Stimulated activated naive B cell treated with anti-CD40 and anti-IgM and Interleukin-4, amounts not matched to agents 10 μg/mL and 1 μg/mL and 100 μg/mL, for 72 hours (primary cell): Measurements from ENCODE around the gene CCDC175.
A peak's percentile ranks its signal among the peaks of the same experiment; 100 is the strongest.

Source experiments
- ATAC-seq, 2 donors: fragments of 150-1000 bp; cut with Tn5 transposase; replicated peaks; 2 replicates each; pipeline ENCODE4 v1.10.0; 2021; ENCODE audit warnings: moderate library complexity in 1 of 2
- DNase-seq: peaks from one replicate; pipeline ENCODE4 v3.0.0; 2021
- H3K27ac Mint-ChIP-seq: one replicate; pipeline ENCODE4 v1.8.0; 2022; ENCODE audit warnings: mild to moderate bottlenecking, mixed read lengths
- H3K27me3 Mint-ChIP-seq, 2 donors: one replicate each; pipeline ENCODE4 v1.8.0; 2022; ENCODE audit warnings: mixed read lengths in 2 of 2
- H3K36me3 Mint-ChIP-seq, 2 donors: one replicate each; pipeline ENCODE4 v1.8.0; 2022; ENCODE audit warnings: mixed read lengths in 2 of 2, mild to moderate bottlenecking in 1 of 2
- H3K4me1 Mint-ChIP-seq, 2 donors: one replicate each; pipeline ENCODE4 v1.8.0; 2022; ENCODE audit warnings: mixed read lengths in 2 of 2, mild to moderate bottlenecking in 1 of 2
- H3K4me3 Mint-ChIP-seq, 2 donors: one replicate each; pipeline ENCODE4 v1.8.0; 2022; ENCODE audit warnings: mild to moderate bottlenecking in 2 of 2, mixed read lengths in 2 of 2, moderate library complexity in 1 of 2
- H3K9me3 Mint-ChIP-seq, 2 donors: one replicate each; pipeline ENCODE4 v1.8.0; 2022; ENCODE audit warnings: mixed read lengths in 2 of 2, mild to moderate bottlenecking in 1 of 2

The CCDC175 gene

DNA sequence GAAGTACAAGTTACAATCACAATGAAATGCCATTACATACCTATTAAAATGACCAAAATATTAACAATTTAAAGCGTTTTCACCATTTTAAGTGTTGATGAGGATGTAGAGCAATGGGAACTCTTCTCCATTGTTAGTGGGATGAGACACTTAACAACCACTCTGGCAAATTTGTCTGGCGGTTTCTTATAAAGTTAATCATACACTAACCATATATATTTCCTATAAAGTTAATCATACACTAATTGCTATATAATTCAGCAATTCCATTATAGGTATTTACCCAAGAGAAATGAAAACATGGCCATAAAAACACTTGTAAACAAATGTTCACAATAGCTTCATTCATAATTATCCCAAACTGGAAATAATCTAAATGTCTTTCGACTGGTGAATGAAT is 56.4 kb downstream of the CCDC175 start:
- Mint-ChIP-seq H3K36me3 (no peaks in the 10 kb centered on the region), H3K27ac (no peak overlapping the region), H3K4me3 (no peak overlapping the region), H3K9me3 (no peaks in the 10 kb centered on the region), H3K27me3 (peaks cover 7 to 9% of the 10 kb centered on the region in 2 donors), H3K4me1 (no peaks in the 10 kb centered on the region)
- ATAC-seq (no peak), DNase-seq (no peak)

DNA sequence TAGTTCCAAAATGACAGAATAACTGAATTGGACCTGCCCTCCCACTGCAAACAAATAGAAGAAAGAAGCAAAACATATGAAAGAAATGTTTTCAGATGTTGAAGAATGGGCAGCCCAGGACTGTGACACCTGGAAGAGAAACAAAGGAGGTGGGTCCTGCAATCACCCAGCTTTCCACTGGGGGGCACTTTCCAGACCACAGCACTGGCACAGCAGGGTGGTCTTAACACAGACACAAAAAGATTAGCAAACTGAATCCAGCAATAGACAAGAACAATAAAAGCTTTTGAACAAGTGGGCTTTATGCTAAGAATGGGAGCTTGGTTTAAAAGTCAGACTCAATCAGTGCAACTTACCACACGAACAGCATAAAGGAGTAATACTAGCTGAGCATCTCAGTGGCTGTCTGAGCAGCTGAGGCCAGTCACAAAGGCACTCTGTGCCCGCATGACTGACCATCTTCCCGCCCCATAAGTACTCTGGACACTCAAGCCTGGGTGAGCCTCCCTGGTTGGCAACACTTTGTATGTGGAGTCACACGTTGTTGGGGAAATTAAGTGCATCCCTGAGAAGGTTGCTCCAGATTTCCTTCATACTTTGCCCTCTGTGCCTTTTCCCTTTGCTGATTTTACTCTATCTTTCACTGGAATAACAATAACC is 64.6 kb downstream of the CCDC175 start:
- no peak overlapping the region for H3K27ac Mint-ChIP-seq
- no peak overlapping the region for H3K4me3 Mint-ChIP-seq
- peaks cover 2% of the 10 kb centered on the region in 2 donors for H3K36me3 Mint-ChIP-seq
- peaks cover 4 to 34% of the 10 kb centered on the region in 2 donors for H3K27me3 Mint-ChIP-seq
- DNase-seq, result no peak
- H3K9me3 Mint-ChIP-seq, result peaks cover 0 to 2% of the 10 kb centered on the region in 2 donors
- ATAC-seq, result peak; percentile 48 to 55
- no peaks in the 10 kb centered on the region for H3K4me1 Mint-ChIP-seq

DNA sequence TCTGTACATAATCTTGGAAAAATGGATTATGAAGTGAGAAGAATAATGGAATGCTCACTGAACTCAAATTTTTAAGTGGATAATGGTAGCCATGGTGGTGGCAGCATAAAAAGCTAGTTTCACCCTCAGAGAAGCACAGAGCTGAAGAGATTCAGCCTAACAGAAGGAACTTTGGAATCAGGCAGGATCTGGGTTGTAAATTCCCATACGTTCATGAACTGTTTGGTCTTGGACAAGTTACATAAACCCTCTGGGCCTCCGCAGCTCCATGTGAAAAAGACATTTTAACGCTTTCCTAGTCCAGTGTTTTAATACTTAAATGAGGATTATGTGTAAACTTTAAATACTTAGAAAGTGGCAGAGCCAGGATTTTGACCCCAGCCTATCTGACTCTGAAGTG is 65.6 kb downstream of the CCDC175 start:
- ATAC-seq (no peak), DNase-seq (no peak)
- H3K27me3 Mint-ChIP-seq, result peaks cover 4 to 30% of the 10 kb centered on the region in 2 donors
- no peak overlapping the region for H3K27ac Mint-ChIP-seq
- no peaks in the 10 kb centered on the region for H3K4me1 Mint-ChIP-seq
- peaks cover 0 to 2% of the 10 kb centered on the region in 2 donors for H3K9me3 Mint-ChIP-seq
- H3K36me3 Mint-ChIP-seq, result peaks cover 3% of the 10 kb centered on the region in 2 donors
- H3K4me3 Mint-ChIP-seq, result no peak overlapping the region

DNA sequence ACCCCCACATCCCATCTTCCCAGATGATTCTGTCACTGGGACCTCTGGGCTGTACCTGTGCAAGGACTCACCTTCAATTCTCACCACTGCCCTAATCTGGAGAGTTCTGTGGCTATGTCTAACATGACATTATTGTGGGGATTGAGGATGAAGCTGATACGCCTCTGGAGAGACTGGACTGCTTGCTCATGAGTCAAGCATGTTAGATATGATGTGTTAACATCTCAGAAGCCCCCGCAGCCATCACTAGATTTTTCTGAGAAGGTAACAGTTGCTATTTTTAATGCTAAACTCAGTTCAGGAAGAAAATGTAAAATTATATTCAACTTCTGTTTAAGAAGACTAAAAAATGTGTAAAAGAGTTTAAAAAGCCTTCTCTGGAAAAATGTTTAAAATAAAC is 66.6 kb downstream of the CCDC175 start:
- peaks cover 0 to 2% of the 10 kb centered on the region in 2 donors for H3K9me3 Mint-ChIP-seq
- H3K27me3 Mint-ChIP-seq, result peaks cover 4 to 23% of the 10 kb centered on the region in 2 donors
- ATAC-seq, result no peak
- H3K27ac Mint-ChIP-seq, result no peak overlapping the region
- peaks cover 3% of the 10 kb centered on the region in 2 donors for H3K36me3 Mint-ChIP-seq
- H3K4me1 Mint-ChIP-seq, result no peaks in the 10 kb centered on the region
- DNase-seq, result no peak
- H3K4me3 Mint-ChIP-seq, result no peak overlapping the region

DNA sequence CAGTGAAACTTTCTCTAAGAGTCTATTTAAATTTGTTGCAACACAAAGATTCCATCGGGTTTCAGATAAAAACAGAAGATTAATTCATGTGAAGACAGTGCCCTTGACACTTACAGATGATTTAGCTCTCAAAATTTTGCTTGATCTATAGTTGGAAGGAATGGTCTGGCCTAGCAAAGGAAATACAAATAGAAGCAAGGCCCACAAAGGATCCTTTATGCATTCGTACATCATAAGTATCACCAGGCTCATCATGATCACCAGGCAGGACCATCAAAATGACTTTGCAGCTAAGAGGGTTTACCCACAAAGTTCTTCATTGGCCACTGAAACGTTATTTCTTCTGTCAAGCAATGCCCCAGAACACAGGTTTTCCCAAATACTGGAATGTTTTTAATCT is 67.5 kb downstream of the CCDC175 start:
- Mint-ChIP-seq H3K9me3 (no peaks in the 10 kb centered on the region), H3K4me3 (no peak overlapping the region), H3K4me1 (no peaks in the 10 kb centered on the region), H3K27ac (no peak overlapping the region), H3K36me3 (peaks cover 3 to 5% of the 10 kb centered on the region in 2 donors), H3K27me3 (peaks cover 4 to 14% of the 10 kb centered on the region in 2 donors)
- no peak for DNase-seq
- no peak for ATAC-seq

DNA sequence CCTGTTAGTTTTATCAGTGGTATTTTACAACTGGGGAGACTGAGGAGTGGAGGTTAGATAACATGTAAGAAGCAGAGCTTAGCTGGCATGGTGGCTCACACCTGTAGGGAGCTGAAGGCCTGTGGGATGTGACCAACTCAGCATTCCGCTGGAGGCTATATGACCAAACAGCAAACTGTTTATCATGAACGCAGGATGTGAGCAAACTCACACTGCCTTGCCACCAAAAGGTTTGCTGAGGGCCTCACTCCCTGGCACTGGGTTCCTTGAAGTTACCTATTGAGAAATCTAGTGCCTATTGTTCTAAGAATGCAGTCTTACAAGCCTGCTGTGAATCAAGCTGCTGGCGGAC is 68.9 kb downstream of the CCDC175 start:
- Mint-ChIP-seq H3K36me3 (peaks cover 3 to 9% of the 10 kb centered on the region in 2 donors), H3K27me3 (peaks cover 0 to 5% of the 10 kb centered on the region in 2 donors), H3K9me3 (no peaks in the 10 kb centered on the region), H3K27ac (no peak overlapping the region), H3K4me3 (no peak overlapping the region), H3K4me1 (no peaks in the 10 kb centered on the region)
- ATAC-seq, result no peak
- DNase-seq, result no peak

DNA sequence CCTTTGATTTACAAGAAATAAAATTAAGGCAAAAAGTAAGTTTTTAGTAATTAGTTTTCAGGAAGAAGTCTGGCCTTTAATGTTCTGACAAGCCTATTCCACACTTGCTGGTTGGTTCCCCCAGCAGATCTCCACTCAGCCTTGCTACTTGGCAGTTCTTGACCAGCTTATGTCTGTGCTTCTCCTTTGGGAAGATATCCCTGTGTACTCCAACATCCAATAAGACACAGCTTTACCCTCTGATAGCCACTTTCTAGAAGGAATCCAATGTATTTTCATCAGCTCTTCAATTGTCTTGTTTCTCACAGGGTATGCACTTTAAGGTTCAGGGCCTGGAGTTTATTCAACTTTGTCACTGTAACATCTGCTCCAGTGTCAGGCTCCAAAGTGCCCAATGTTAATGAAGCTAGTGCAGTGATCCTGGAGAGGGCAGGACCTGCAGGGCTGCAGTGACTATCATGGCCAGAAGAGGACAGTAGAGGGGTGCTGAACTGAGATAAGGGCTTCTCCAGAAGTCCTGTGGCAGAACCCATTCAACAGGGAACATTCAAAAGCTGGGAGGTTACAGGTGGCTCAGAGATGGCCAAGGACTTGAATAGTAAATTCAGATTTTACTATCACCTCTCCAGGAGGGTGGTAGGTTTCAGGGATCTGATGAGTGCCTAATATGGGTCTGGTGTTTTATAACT is 69.4 kb downstream of the CCDC175 start:
- H3K27me3 Mint-ChIP-seq, result peaks cover 0 to 5% of the 10 kb centered on the region in 2 donors
- H3K27ac Mint-ChIP-seq, result no peak overlapping the region
- H3K9me3 Mint-ChIP-seq, result no peaks in the 10 kb centered on the region
- peak; percentile 82 to 85 for ATAC-seq
- H3K36me3 Mint-ChIP-seq, result peaks cover 3 to 12% of the 10 kb centered on the region in 2 donors
- no peak overlapping the region for H3K4me3 Mint-ChIP-seq
- DNase-seq, result peak; percentile 33
- H3K4me1 Mint-ChIP-seq, result no peaks in the 10 kb centered on the region

DNA sequence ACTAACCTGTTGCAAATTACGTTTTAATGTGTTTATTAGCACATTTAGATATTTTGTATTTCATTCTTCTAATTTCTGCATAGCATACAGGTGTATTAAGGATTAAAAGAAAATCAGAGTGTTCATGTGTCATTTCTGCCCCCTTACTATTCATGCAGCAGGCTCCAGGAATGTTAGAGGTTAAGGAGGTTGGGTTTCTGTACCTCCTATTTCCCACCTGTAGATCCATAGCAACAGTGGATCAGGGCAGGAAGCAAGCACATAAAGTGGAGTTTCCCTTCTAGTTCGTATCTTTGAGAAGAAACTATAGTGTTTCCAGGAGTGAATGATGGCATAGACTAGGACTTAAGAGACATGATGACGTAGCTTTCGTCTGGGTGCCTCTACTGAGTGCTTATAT is 73.4 kb downstream of the CCDC175 start:
- DNase-seq (no peak), ATAC-seq (no peak)
- peaks cover 3 to 13% of the 10 kb centered on the region in 2 donors for H3K36me3 Mint-ChIP-seq
- no peak overlapping the region for H3K4me3 Mint-ChIP-seq
- H3K27ac Mint-ChIP-seq, result no peak overlapping the region
- H3K4me1 Mint-ChIP-seq, result no peaks in the 10 kb centered on the region
- H3K9me3 Mint-ChIP-seq, result no peaks in the 10 kb centered on the region
- H3K27me3 Mint-ChIP-seq, result no peaks in the 10 kb centered on the region

DNA sequence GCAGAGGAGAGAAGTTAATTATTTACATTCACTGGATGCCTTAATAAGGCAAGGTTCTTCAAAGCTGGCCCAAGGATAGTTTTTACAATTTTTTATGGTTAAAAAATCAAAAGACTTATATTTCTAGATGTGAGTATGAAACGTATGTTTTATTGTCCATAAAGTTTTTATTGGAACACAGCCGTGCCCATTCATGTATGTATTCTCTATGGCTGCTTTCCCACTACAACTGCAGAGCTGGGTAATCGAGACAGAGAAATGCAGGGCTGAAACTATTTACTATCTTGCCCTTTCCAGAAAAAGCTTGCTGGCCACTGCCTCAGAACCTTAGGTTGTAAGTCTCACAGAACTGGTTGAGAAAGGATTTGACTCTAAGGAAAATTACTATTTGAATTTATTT is 75.9 kb downstream of the CCDC175 start:
- no peaks in the 10 kb centered on the region for H3K4me1 Mint-ChIP-seq
- H3K4me3 Mint-ChIP-seq, result no peak overlapping the region
- H3K36me3 Mint-ChIP-seq, result peaks cover 7 to 22% of the 10 kb centered on the region in 2 donors
- no peaks in the 10 kb centered on the region for H3K27me3 Mint-ChIP-seq
- no peaks in the 10 kb centered on the region for H3K9me3 Mint-ChIP-seq
- DNase-seq (no peak), ATAC-seq (no peak)
- H3K27ac Mint-ChIP-seq, result no peak overlapping the region

DNA sequence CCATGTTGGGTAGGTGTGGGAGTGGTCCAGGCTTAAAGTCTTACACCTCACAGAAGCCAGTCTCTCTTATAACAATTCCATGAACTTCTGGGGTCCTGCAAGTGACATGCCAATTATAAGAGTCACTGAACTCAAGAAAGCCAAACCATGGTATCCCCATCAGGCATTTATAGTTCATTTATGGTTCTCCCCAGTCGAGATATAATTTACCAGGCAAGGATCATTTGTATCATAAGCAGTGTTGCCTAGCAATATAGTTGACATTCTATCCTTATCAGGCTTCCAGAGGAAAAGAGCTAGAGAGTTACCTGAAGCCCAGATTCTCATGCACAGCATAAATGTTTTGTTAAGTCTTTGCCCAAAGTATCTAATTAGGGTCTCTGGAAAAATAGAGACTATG is 84.2 kb downstream of the CCDC175 start:
- Mint-ChIP-seq H3K4me1 (peaks cover 11 to 22% of the 10 kb centered on the region in 2 donors), H3K4me3 (no peak overlapping the region), H3K27me3 (no peaks in the 10 kb centered on the region), H3K27ac (no peak overlapping the region), H3K36me3 (peaks cover 56 to 65% of the 10 kb centered on the region in 2 donors), H3K9me3 (no peaks in the 10 kb centered on the region)
- ATAC-seq (no peak), DNase-seq (no peak)

DNA sequence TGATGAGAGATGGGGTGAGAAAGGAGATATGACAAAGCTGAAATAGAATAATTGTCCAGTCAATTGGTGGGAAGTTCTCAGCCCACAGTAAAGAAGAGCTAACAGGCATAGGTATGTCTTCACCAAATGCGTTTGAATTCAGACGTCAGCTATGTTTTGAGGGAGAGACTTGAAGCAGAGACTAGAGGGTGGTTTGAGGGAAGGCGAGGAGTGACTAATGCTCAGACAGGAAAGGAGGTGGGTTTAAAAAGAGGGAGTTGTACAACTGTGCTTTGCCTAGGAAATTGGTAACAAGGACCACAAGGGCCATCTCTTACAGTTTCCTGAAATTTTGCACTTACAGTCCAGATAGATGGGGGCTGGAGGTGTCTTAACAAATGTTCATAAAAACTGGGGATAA is 85.9 kb downstream of the CCDC175 start:
- H3K36me3 Mint-ChIP-seq, result peaks cover 50 to 57% of the 10 kb centered on the region in 2 donors
- ATAC-seq, result no peak
- no peaks in the 10 kb centered on the region for H3K27me3 Mint-ChIP-seq
- DNase-seq, result no peak
- no peaks in the 10 kb centered on the region for H3K9me3 Mint-ChIP-seq
- no peak overlapping the region for H3K4me3 Mint-ChIP-seq
- no peak overlapping the region for H3K27ac Mint-ChIP-seq
- peaks cover 12 to 24% of the 10 kb centered on the region in 2 donors for H3K4me1 Mint-ChIP-seq

DNA sequence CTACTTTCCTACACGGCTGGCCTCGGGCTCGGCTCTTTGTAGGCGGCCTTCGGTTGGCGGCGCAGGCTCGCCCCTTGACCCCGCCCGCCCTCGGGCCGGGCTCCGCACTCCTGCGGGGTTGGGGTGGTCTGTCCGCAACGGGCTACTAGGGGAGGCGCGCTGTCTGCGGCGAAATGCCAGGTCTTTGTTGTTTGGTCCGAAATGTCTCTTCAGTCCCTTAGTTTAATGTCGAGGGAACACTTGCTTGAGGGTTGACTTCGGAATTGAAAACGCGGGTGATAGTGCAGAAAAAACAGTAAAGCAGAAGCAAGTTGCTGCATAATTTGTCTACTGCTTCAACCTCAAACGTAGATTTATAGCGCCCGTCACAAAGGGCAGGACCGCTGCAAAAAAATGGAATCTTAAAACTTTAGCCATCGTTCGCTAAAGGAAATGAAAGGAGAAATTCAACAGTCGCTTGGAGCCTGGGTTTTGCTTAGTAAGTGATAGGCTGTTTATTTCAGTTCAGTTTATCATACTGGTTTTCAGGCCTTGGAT is 91.9 kb downstream of the CCDC175 start:
- Mint-ChIP-seq H3K9me3 (no peaks in the 10 kb centered on the region), H3K27me3 (no peaks in the 10 kb centered on the region), H3K4me3 (peak overlapping the region; percentile 90 to 94), H3K36me3 (peaks cover 12 to 27% of the 10 kb centered on the region in 2 donors), H3K27ac (peak overlapping the region; percentile 95), H3K4me1 (peaks cover 34 to 57% of the 10 kb centered on the region in 2 donors)
- DNase-seq (no peak), ATAC-seq (peak; percentile 59 to 60)

DNA sequence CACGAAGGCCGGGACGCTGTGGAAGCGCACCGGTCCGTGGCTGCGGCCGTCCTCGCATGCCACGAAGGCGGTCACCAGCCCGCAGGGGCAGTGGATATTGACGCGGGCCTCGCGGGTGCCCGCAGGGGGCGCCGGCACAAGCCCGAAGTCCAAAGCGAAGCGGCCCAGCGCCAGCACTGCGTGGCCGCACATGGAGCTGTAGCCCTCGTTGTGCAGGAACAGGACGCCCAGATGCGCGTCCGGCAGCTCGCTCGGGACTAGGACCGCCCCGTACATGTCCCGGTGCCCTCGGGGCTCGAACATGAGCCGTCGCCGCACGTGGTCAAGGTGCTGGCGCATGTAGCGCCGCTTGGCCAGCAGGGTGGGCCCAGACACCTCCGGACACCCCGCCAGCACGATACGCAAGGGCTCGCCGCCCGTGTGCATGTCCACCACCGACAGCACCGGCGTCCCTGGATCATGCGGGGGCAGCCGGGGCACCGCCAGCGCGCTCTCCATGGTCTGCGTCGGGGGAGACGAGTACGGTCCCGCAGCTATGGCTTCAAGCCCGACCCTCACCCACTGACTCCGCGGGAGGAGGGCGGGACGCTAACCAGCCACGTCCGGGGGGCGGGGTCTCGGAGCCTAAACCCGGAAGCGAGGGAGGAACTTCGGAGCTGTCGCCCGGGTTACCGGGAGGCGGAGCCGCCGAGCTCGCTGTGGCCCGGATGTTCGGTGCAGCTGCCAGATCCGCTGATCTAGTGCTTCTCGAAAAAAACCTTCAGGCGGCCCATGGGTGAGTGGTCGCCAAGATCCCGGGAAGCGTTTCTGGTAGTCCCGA is 92.6 kb downstream of the CCDC175 start, which contains the start of the genes JKAMP and L3HYPDH:
Gene JKAMP (plus strand): TSS at position 699 of the 820 bp plus-strand sequence. CDS start 73 bp downstream, at position 772.
Gene L3HYPDH (minus strand): TSS at position 590 of the 820 bp plus-strand sequence. CDS start 92 bp downstream, at position 498.
- Mint-ChIP-seq H3K4me3 (peak within 1 kb of the TSS; percentile 90 to 94), H3K27ac (peak within 1 kb of the TSS; percentile 95), H3K4me1 (peaks cover 29 to 52% of the 10 kb centered on the region in 2 donors), H3K27me3 (no peaks in the 10 kb centered on the region), H3K9me3 (no peaks in the 10 kb centered on the region), H3K36me3 (peaks cover 8 to 22% of the 10 kb centered on the region in 2 donors)
- DNase-seq (peak; percentile 95), ATAC-seq (peak; percentile 91 to 94)

DNA sequence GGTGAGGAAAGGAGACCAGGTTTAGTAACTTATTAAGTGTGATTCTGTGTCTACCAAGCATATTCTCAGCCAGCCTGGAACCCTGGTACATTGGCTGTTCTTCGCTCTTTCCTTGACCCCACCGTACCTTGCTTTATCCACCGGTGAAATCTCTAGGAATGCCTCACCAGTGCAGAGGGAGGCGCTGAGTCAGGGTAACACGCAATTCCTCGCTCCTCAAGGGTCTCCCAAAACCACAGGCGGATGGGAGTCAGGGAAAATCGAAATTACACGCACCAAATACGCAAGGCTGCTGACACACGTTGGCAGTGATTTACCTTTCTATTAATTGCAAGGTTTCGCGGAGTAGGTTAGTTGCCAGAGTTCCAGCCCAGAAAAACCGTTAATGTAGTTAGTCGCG is 93.2 kb downstream of the CCDC175 start:
- H3K27ac Mint-ChIP-seq, result peak overlapping the region; percentile 95
- peak overlapping the region; percentile 90 to 94 for H3K4me3 Mint-ChIP-seq
- peaks cover 28 to 49% of the 10 kb centered on the region in 2 donors for H3K4me1 Mint-ChIP-seq
- ATAC-seq, result no peak
- H3K36me3 Mint-ChIP-seq, result peaks cover 4 to 20% of the 10 kb centered on the region in 2 donors
- H3K27me3 Mint-ChIP-seq, result no peaks in the 10 kb centered on the region
- DNase-seq, result no peak
- no peaks in the 10 kb centered on the region for H3K9me3 Mint-ChIP-seq
